Measurements from ENCODE around the gene UBAP2. TPM values are rescaled to one million over a fixed set of nuclear protein-coding genes. Genes with fewer than 3 reads are reported as not detected.

UBAP2 gene
- polyA plus RNA-seq, 1 donor (not counting 4 experiments of a cell fraction or from before 2014, with no cell fraction given), result 16.3 TPM

DNA sequence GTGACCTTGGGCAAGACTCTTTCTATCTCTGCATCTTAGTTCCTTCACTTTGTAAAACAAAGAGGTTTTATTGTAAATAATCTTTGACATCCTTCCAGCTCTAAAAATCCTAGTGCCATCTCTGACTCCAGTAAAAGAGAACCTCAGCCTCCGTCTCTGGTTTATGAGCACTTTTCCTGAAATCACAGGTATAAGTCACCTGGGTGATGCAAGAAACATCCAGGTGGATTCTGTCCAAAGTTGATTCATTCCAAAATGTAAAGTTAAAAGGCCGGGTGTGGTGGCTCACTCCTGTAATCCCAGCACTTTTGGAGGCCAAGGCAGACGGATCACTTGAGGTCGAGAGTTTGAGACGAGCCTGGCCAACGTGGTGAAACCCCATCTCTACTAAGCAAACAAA is 21.1 kb upstream of the UBAP2 start:
- no peak overlapping the region for H3K27ac ChIP-seq (ENCODE audit: control insufficient read depth, insufficient read depth, low read length)
- dilution Hi-C loops (cut with MboI; ENCODE audit: extremely low pct_ligation_motif_present, low sequenced_read_pairs), result no loop called here
- H3K9ac ChIP-seq (ENCODE audit: control insufficient read depth, extremely low read depth, insufficient read depth, low read length), result no peak overlapping the region
- no peaks in the 10 kb centered on the region for H3K79me2 ChIP-seq (ENCODE audit: control insufficient read depth, insufficient read depth, low read length)
- no peaks in the 10 kb centered on the region for H3K27me3 ChIP-seq (ENCODE audit: control insufficient read depth, extremely low read depth, insufficient read depth, low read length)
- no peaks in the 10 kb centered on the region for H3K9me1 ChIP-seq (ENCODE audit: control insufficient read depth, extremely low read depth, insufficient read depth, low read length)
- H3K4me2 ChIP-seq (ENCODE audit: control insufficient read depth, extremely low read depth, insufficient read depth, low read depth, low read length), result peak overlapping the region; percentile 46
- H3K36me3 ChIP-seq (ENCODE audit: control insufficient read depth in 2 of 2, extremely low read depth in 1 of 2, insufficient read depth in 2 of 2, low read length in 2 of 2), result no peaks in the 10 kb centered on the region
- FAIRE-seq, result no peak
- peaks cover 32% of the 10 kb centered on the region for H3K4me1 ChIP-seq (ENCODE audit: control insufficient read depth, extremely low read depth, insufficient read depth, low read length)
- DNase-seq (ENCODE audit: low read depth, low spot score), result no peak
- no peaks in the 10 kb centered on the region for H4K20me1 ChIP-seq (ENCODE audit: control insufficient read depth, extremely low read depth, insufficient read depth, low read length)
- H3K9me3 ChIP-seq (ENCODE audit: control insufficient read depth, low read depth, low read length), result no peaks in the 10 kb centered on the region
- TF ChIP-seq, protein P1, sequence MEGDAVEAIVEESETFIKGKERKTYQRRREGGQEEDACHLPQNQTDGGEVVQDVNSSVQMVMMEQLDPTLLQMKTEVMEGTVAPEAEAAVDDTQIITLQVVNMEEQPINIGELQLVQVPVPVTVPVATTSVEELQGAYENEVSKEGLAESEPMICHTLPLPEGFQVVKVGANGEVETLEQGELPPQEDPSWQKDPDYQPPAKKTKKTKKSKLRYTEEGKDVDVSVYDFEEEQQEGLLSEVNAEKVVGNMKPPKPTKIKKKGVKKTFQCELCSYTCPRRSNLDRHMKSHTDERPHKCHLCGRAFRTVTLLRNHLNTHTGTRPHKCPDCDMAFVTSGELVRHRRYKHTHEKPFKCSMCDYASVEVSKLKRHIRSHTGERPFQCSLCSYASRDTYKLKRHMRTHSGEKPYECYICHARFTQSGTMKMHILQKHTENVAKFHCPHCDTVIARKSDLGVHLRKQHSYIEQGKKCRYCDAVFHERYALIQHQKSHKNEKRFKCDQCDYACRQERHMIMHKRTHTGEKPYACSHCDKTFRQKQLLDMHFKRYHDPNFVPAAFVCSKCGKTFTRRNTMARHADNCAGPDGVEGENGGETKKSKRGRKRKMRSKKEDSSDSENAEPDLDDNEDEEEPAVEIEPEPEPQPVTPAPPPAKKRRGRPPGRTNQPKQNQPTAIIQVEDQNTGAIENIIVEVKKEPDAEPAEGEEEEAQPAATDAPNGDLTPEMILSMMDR (optimal IDR thresholded peaks at IDR 0.05 in 1 of 3, IDR thresholded peaks at IDR 0.05 in 1 of 3, conservative IDR thresholded peaks at IDR 0.05 in 1 of 3; ENCODE audit: extremely low read depth in 1 of 3, insufficient read depth in 2 of 3, low read length in 3 of 3), result no peak
- no peak for TF ChIP-seq EZH2 (IDR thresholded peaks at IDR 0.05; ENCODE audit: low read length)
- H2AFZ ChIP-seq (ENCODE audit: control insufficient read depth, low read length), result no peak overlapping the region
- H3K4me3 ChIP-seq (ENCODE audit: control insufficient read depth in 2 of 3, extremely low read depth in 1 of 3, insufficient read depth in 2 of 3, low read depth in 1 of 3, low read length in 3 of 3), result no peak overlapping the region

DNA sequence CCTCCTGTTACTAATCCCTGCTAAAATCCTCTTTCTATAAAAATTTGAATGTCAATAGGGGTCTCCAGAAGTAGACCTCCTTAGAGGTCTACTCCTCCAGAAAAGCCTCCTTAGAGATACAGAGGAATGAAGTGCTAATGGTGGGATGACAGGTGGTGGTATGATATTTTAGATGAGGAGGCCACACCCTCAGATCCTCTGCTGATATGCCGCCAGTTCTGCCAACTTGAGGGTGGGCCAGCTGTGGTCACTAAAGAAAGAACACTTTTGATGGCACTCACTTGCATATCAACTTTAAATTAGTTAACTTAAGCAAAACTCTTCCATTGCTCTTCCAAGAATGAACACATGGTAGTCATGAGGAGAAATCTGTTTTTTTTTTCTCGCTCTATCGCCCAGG is 16.9 kb upstream of the UBAP2 start:
- DNase-seq (ENCODE audit: low read depth, low spot score), result no peak
- no peak overlapping the region for H3K27ac ChIP-seq (ENCODE audit: control insufficient read depth, insufficient read depth, low read length)
- no peak overlapping the region for H3K4me3 ChIP-seq (ENCODE audit: control insufficient read depth in 2 of 3, extremely low read depth in 1 of 3, insufficient read depth in 2 of 3, low read depth in 1 of 3, low read length in 3 of 3)
- H3K9me1 ChIP-seq (ENCODE audit: control insufficient read depth, extremely low read depth, insufficient read depth, low read length), result no peaks in the 10 kb centered on the region
- no peak for FAIRE-seq
- no peak overlapping the region for H2AFZ ChIP-seq (ENCODE audit: control insufficient read depth, low read length)
- H3K4me2 ChIP-seq (ENCODE audit: control insufficient read depth, extremely low read depth, insufficient read depth, low read depth, low read length), result no peak overlapping the region
- no peaks in the 10 kb centered on the region for H4K20me1 ChIP-seq (ENCODE audit: control insufficient read depth, extremely low read depth, insufficient read depth, low read length)
- dilution Hi-C loops (cut with MboI; ENCODE audit: extremely low pct_ligation_motif_present, low sequenced_read_pairs), result no loop called here
- no peaks in the 10 kb centered on the region for H3K36me3 ChIP-seq (ENCODE audit: control insufficient read depth in 2 of 2, extremely low read depth in 1 of 2, insufficient read depth in 2 of 2, low read length in 2 of 2)
- no peaks in the 10 kb centered on the region for H3K9me3 ChIP-seq (ENCODE audit: control insufficient read depth, low read depth, low read length)
- peaks cover 7% of the 10 kb centered on the region for H3K4me1 ChIP-seq (ENCODE audit: control insufficient read depth, extremely low read depth, insufficient read depth, low read length)
- no peak overlapping the region for H3K9ac ChIP-seq (ENCODE audit: control insufficient read depth, extremely low read depth, insufficient read depth, low read length)
- TF ChIP-seq EZH2 (IDR thresholded peaks at IDR 0.05; ENCODE audit: low read length), result no peak
- TF ChIP-seq, protein P1 (optimal IDR thresholded peaks at IDR 0.05 in 1 of 3, IDR thresholded peaks at IDR 0.05 in 1 of 3, conservative IDR thresholded peaks at IDR 0.05 in 1 of 3; ENCODE audit: extremely low read depth in 1 of 3, insufficient read depth in 2 of 3, low read length in 3 of 3), result no peak
- H3K79me2 ChIP-seq (ENCODE audit: control insufficient read depth, insufficient read depth, low read length), result no peaks in the 10 kb centered on the region
- H3K27me3 ChIP-seq (ENCODE audit: control insufficient read depth, extremely low read depth, insufficient read depth, low read length), result no peaks in the 10 kb centered on the region
